Suprapubic skin (tissue), 4 donors: Measurements from ENCODE around the gene HS6ST1. TPM values are rescaled to one million over a fixed set of nuclear protein-coding genes. Genes with fewer than 3 reads are reported as not detected.
A peak's percentile ranks its signal among the peaks of the same experiment; 100 is the strongest.

ENCODE experiments used
- DNase-seq, 2 donors: peaks; one replicate each; pipeline ENCODE4 v3.0.0-alpha.2; 2019; ENCODE audit warnings: low spot score in 2 of 2
- H3K27ac ChIP-seq: fragments of 200-600 bp; sonication (generic); one replicate; pipeline ENCODE4 v1.5.1; 2019
- H3K27me3 ChIP-seq: fragments of 200-600 bp; sonication (generic); one replicate; pipeline ENCODE4 v1.5.1; 2019
- H3K36me3 ChIP-seq: fragments of 200-600 bp; sonication (generic); one replicate; pipeline ENCODE4 v1.5.1; 2019
- H3K4me1 ChIP-seq: fragments of 200-600 bp; sonication (generic); one replicate; pipeline ENCODE4 v1.5.1; 2019
- H3K4me3 ChIP-seq: fragments of 200-600 bp; sonication (generic); one replicate; pipeline ENCODE4 v1.5.1; 2019; ENCODE audit warnings: mild to moderate bottlenecking
- H3K9me3 ChIP-seq: fragments of 200-600 bp; sonication (generic); one replicate; pipeline ENCODE4 v1.5.1; 2019
- CTCF ChIP-seq, 2 donors: fragments of 200-600 bp in 1 of 2; fragments of 450-650 bp in 1 of 2; sonication (generic) in 1 of 2; IDR thresholded peaks; one replicate each; pipeline ENCODE4 v1.5.1; 2016 to 2019; ENCODE audit warnings: antibody characterized with exemption in 2 of 2, mild to moderate bottlenecking in 1 of 2, moderate library complexity in 1 of 2
- EP300 ChIP-seq: sonication (generic); formaldehyde crosslinking; IDR thresholded peaks from one replicate; pipeline ENCODE4 v1.6.1; 2017; ENCODE audit warnings: antibody characterized with exemption
- POLR2A ChIP-seq, 2 donors: fragments of 450-650 bp; IDR thresholded peaks; one replicate each; pipeline ENCODE4 v1.6.1; 2017; ENCODE audit warnings: antibody characterized with exemption in 2 of 2, mild to moderate bottlenecking in 2 of 2, moderate library complexity in 2 of 2
- POLR2AphosphoS5 ChIP-seq, 3 donors: sonication (generic); formaldehyde crosslinking; IDR thresholded peaks; one replicate each; pipeline ENCODE4 v1.6.1; 2017; ENCODE audit warnings: antibody characterized with exemption in 3 of 3
- WGBS: methylation state at CpG from one replicate; pipeline ENCODE4 v1.1.5; 2018; 5-methylcytosine and 5-hydroxymethylcytosine counted together
- total RNA-seq, 4 donors: library from RNA; depleted of rRNA; stranded (reverse); fragments of >200 nt; gene quantifications; one replicate each; pipeline ENCODE4 v1.1.0, GENCODE V29; 2016

Gene HS6ST1
- total RNA-seq, 4 donors from 2014 or later = 55.7 to 75.0 (median 67.3) TPM

GRCh38 chr2:128263902-128264331 lies 54.8 kb downstream of the HS6ST1 start:
- TF ChIP-seq POLR2A (IDR thresholded peaks at IDR 0.05) = no peak
- TF ChIP-seq POLR2AphosphoS5 (IDR thresholded peaks at IDR 0.05) = no peak
- TF ChIP-seq EP300 = no peak
- no peak for TF ChIP-seq CTCF (IDR thresholded peaks at IDR 0.05)
- 69% methylated on average over 9 of the region's 9 CpGs for WGBS
- Histone ChIP-seq H3K27ac (no peak overlapping the region), H3K9me3 (no peaks in the 10 kb centered on the region), H3K4me1 (peaks cover 12% of the 10 kb centered on the region), H3K36me3 (peaks cover 19% of the 10 kb centered on the region), H3K4me3 (no peak overlapping the region), H3K27me3 (no peaks in the 10 kb centered on the region)
- DNase-seq = peak; percentile 59 to 75

- H3K27me3 ChIP-seq = no peaks in the 10 kb centered on the region
- WGBS = 85% methylated on average over 13 of the region's 20 CpGs
These were observed 56.1 kb downstream of the HS6ST1 start for GRCh38 chr2:128262315-128263253.

DNA sequence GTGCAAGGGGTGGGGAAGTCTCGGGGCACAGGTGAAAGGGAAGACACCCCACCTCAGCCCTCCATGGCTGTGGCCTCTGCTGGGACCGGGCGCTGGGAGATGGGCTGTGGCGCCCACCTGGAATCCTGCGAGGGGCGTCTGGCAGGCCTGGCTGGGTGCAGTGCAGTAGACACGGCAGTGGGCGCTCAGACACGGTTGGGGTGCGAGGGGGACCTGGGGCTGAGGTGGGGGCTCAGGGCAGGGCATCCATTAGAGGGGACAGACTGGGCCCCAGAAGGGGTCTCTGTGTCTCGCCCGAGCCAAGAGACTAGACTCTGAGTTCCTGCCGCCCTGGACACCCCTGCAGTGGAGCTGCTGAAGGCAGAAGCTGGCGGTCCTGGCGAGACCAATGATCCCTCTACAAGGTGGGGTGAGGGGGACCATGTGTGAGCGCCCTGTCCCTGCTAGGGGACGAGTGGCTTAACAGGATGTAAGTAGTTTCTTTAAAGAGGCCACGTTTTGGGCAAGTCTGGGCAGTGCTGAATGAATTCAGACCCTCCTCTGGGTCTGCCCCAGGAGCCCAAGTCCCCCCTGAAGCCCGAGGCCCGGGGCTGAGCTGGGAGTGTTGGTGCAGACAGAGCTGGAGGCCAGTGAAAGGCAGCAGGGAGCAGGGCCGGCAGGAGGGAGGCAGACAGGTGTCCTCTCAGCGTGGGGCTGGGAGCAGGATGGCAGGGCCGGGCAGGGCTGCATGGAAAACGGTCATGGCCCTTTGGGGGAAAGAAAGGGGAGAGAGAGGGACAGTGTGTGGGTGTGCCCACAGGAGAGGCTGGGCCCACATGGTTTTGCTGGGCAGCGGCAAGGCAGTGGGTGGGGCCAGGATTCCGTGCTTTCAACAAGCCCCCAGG lies 57.2 kb downstream of the HS6ST1 start:
- peak overlapping the region; percentile 75 for H3K27ac ChIP-seq
- H3K36me3 ChIP-seq = peaks cover 4% of the 10 kb centered on the region
- no peaks in the 10 kb centered on the region for H3K9me3 ChIP-seq
- no peak for TF ChIP-seq POLR2A (IDR thresholded peaks at IDR 0.05)
- TF ChIP-seq POLR2AphosphoS5 (IDR thresholded peaks at IDR 0.05) = no peak
- WGBS = 77% methylated on average over 25 of the region's 26 CpGs
- H3K4me3 ChIP-seq = peak overlapping the region; percentile 12
- peak in 1 of 2 donors; percentile 78 for DNase-seq
- H3K4me1 ChIP-seq = peaks cover 12% of the 10 kb centered on the region
- H3K27me3 ChIP-seq = no peaks in the 10 kb centered on the region

More at GRCh38 chr2:128262315-128263253, 56.1 kb downstream of the HS6ST1 start:
- peak in 1 of 2 donors; percentile 71 for DNase-seq
- TF ChIP-seq POLR2A (IDR thresholded peaks at IDR 0.05) (no peak), POLR2AphosphoS5 (IDR thresholded peaks at IDR 0.05) (no peak), CTCF (IDR thresholded peaks at IDR 0.05) (no peak), EP300 (no peak)
- Histone ChIP-seq H3K4me3 (no peak overlapping the region), H3K9me3 (no peaks in the 10 kb centered on the region), H3K36me3 (peaks cover 8% of the 10 kb centered on the region), H3K27ac (no peak overlapping the region), H3K4me1 (peaks cover 12% of the 10 kb centered on the region)

- peak overlapping the region; percentile 75 for H3K27ac ChIP-seq
- no peaks in the 10 kb centered on the region for H3K27me3 ChIP-seq
These were observed 58.2 kb downstream of the HS6ST1 start for GRCh38 chr2:128260239-128261138.

More at GRCh38 chr2:128260239-128261138, 58.2 kb downstream of the HS6ST1 start:
- peak; percentile 68 to 84 for DNase-seq
- TF ChIP-seq POLR2A (IDR thresholded peaks at IDR 0.05) (no peak), CTCF (IDR thresholded peaks at IDR 0.05) (peak in 1 of 2 donors; percentile 26)
- H3K36me3 ChIP-seq = no peaks in the 10 kb centered on the region
- WGBS = 56% methylated on average over 4 of the region's 24 CpGs
- H3K4me3 ChIP-seq = peak overlapping the region; percentile 12
- peaks cover 12% of the 10 kb centered on the region for H3K4me1 ChIP-seq
- H3K9me3 ChIP-seq = no peaks in the 10 kb centered on the region
